ENCODE measurements around the gene CCDC116. TPM values are rescaled to one million over a fixed set of nuclear protein-coding genes. Genes with fewer than 3 reads are reported as not detected.
A peak's percentile ranks its signal among the peaks of the same experiment; 100 is the strongest.

The CCDC116 gene
- total and polyA plus RNA-seq, 10 of the 15 experiments (the other 5 are each of a cell fraction or from before 2014, with no cell fraction given): 0.04 to 0.18 (median 0.04) TPM; not detected in 6

DNA sequence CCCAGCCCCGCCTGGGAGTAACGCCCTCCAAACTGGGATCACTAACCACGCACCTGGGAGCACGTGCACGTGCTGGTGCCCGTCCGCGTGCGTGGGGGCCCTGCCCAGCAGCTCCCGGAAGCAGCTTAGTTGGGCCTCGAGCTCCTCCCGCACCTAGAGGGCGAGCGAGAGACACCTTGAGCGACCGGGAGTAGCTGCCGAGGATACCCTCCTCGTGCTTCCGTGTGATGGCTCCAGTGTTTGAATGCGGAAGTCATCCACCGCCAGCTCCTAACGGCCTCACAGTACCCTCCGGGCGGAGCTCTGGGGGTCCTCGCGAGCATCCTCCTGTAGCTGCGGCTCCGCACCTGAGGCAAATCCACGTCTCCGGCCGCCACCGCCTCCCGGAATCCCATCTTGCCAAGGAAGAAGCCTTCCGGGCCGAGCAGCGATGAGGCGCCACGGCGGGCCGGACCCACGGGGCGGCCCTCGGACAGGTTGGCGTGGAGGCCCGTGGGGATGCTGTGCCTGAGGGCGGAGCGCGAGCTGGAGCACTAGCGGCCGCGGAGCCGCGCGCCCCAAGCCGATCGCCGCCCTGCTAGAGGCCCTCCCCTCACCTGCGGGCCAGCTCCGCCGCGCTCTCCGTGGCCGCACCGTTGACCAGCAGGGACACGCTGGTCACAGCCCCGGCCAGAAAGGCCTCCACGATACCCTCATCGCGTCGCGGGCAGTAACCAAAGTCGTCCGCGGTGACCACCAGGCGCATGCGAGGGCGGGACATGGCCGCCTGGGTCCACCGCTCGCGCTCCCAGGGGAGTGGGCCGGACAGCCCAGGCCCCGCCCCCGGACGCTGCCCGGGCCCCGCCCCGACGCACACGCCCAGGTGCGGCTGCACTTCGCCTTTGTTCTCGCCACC is 3.1 kb upstream of the CCDC116 start, which contains the start of gene YDJC (continued):
- TF ChIP-seq, protein P1, sequence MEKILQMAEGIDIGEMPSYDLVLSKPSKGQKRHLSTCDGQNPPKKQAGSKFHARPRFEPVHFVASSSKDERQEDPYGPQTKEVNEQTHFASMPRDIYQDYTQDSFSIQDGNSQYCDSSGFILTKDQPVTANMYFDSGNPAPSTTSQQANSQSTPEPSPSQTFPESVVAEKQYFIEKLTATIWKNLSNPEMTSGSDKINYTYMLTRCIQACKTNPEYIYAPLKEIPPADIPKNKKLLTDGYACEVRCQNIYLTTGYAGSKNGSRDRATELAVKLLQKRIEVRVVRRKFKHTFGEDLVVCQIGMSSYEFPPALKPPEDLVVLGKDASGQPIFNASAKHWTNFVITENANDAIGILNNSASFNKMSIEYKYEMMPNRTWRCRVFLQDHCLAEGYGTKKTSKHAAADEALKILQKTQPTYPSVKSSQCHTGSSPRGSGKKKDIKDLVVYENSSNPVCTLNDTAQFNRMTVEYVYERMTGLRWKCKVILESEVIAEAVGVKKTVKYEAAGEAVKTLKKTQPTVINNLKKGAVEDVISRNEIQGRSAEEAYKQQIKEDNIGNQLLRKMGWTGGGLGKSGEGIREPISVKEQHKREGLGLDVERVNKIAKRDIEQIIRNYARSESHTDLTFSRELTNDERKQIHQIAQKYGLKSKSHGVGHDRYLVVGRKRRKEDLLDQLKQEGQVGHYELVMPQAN (conservative IDR thresholded peaks at IDR 0.05): peak; percentile 88
- TF ChIP-seq JUND (IDR thresholded peaks at IDR 0.05; ENCODE audit: low read depth, low read length) (no peak), HDGF (IDR thresholded peaks at IDR 0.05) (peak; percentile 91), PAX8 (IDR thresholded peaks at IDR 0.05) (no peak), CTCF (IDR thresholded peaks at IDR 0.05 in 2 of 3, conservative IDR thresholded peaks at IDR 0.05 in 1 of 3; ENCODE audit: control insufficient read depth in 2 of 3, extremely low read depth in 1 of 3, insufficient read depth in 1 of 3, low read depth in 3 of 3, low read length in 3 of 3) (peak; percentile 74 to 88 (median 75)), CEBPB (IDR thresholded peaks at IDR 0.05; ENCODE audit: borderline replicate concordance in 1 of 2, low read depth in 2 of 2, low read length in 2 of 2) (no peak), CBX3 (IDR thresholded peaks at IDR 0.05; ENCODE audit: borderline replicate concordance, low read depth) (no peak), NBN (IDR thresholded peaks at IDR 0.05) (peak; percentile 86), ZBTB40 (IDR thresholded peaks at IDR 0.05; ENCODE audit: borderline replicate concordance) (peak; percentile 32; the same call in 1 of the 2 replicates), SMAD1 (IDR thresholded peaks at IDR 0.05; ENCODE audit: low read depth, partially characterized antibody) (no peak), RCOR1 (conservative IDR thresholded peaks at IDR 0.05; ENCODE audit: low read depth, low read length) (no peak), TBL1XR1 (IDR thresholded peaks at IDR 0.05; ENCODE audit: low read depth, low read length) (0 out of 2 replicates have a peak, but pooled peaks have one; percentile 20), NFYB (IDR thresholded peaks at IDR 0.05; ENCODE audit: insufficient read depth, low read depth, low read length) (no peak), NFYA (IDR thresholded peaks at IDR 0.05; ENCODE audit: borderline replicate concordance, low read depth, low read length) (no peak)
- TF ChIP-seq, protein P2, sequence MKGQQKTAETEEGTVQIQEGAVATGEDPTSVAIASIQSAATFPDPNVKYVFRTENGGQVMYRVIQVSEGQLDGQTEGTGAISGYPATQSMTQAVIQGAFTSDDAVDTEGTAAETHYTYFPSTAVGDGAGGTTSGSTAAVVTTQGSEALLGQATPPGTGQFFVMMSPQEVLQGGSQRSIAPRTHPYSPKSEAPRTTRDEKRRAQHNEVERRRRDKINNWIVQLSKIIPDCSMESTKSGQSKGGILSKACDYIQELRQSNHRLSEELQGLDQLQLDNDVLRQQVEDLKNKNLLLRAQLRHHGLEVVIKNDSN (IDR thresholded peaks at IDR 0.05; ENCODE audit: borderline replicate concordance, extremely low read length, insufficient read depth, low read depth, low read length): peak; percentile 46
- TF ChIP-seq, protein P3, sequence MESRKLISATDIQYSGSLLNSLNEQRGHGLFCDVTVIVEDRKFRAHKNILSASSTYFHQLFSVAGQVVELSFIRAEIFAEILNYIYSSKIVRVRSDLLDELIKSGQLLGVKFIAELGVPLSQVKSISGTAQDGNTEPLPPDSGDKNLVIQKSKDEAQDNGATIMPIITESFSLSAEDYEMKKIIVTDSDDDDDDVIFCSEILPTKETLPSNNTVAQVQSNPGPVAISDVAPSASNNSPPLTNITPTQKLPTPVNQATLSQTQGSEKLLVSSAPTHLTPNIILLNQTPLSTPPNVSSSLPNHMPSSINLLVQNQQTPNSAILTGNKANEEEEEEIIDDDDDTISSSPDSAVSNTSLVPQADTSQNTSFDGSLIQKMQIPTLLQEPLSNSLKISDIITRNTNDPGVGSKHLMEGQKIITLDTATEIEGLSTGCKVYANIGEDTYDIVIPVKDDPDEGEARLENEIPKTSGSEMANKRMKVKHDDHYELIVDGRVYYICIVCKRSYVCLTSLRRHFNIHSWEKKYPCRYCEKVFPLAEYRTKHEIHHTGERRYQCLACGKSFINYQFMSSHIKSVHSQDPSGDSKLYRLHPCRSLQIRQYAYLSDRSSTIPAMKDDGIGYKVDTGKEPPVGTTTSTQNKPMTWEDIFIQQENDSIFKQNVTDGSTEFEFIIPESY (IDR thresholded peaks at IDR 0.05): no peak; the same call in 1 of the 2 replicates
